ENCODE results near the gene BTRC. TPM values are rescaled to one million over a fixed set of nuclear protein-coding genes. Genes with fewer than 3 reads are reported as not detected.

Gene BTRC
- total RNA-seq, 1 experiment from 2014 or later: 13.0 TPM

DNA sequence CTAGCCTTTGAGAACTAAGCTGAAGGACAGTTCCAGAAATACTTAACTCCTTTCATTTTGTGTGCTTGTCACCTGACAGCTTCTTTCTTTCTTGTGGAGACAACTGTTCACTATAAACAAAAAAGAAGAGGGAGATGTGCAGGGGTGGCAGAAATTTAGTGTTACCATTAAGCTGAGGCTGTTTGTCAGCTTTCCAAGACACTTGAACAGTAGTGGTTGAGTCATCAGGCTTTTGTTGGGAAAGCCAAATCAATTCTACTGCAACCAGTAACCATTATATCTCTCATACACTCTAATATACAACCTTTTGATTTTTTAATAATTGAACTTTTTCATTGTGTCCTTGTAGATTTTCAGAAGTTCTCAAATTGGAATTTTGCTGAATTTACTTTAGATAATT, 158.8 kb downstream of the BTRC start:
- Histone ChIP-seq H3K27me3 (ENCODE audit: control insufficient read depth, insufficient read depth, low read length) (no peaks in the 10 kb centered on the region), H3K36me3 (replicated peaks; ENCODE audit: control insufficient read depth, insufficient read depth, low read length) (no peaks in the 10 kb centered on the region), H3K4me3 (ENCODE audit: insufficient read depth, low read depth, low read length) (no peak overlapping the region)
- no peak for DNase-seq

DNA sequence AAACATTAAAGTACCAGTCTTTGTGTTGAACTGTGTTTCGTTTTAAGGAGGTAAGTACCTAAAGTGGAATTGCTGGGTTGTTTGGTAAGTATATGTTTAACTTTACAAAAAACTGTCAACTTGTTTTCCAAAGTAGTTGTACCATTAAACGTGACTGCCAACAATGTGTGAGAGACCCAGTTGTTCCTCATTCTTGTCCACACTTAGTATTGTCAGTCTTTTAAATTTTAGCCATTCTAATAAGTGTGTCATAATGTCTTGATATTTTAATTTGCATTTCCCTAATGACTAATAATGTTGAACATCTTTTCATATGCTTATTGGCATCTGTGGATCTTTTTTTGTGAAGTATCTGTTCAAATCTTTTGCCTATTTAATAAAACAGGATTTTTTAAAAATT, 159.8 kb downstream of the BTRC start:
- Histone ChIP-seq H3K36me3 (replicated peaks; ENCODE audit: control insufficient read depth, insufficient read depth, low read length) (no peaks in the 10 kb centered on the region), H3K27me3 (ENCODE audit: control insufficient read depth, insufficient read depth, low read length) (no peaks in the 10 kb centered on the region), H3K4me3 (ENCODE audit: insufficient read depth, low read depth, low read length) (no peak overlapping the region)
- DNase-seq: no peak

DNA sequence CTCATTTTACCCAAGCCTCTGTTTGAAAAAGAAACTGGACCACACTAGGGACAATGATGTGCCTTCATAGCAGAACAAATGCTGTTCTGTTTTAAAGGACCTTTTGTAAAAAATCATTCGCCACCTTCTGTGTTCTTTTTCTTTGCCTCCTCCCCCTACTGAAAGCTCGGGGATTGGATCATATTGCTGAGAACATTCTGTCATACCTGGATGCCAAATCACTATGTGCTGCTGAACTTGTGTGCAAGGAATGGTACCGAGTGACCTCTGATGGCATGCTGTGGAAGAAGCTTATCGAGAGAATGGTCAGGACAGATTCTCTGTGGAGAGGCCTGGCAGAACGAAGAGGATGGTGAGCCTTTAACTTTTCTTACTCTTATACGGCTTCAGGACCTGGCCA, 171.9 kb downstream of the BTRC start:
- H3K4me3 ChIP-seq (ENCODE audit: insufficient read depth, low read depth, low read length): no peak overlapping the region
- no peak for DNase-seq
- no peaks in the 10 kb centered on the region for H3K36me3 ChIP-seq (replicated peaks; ENCODE audit: control insufficient read depth, insufficient read depth, low read length)
- no peaks in the 10 kb centered on the region for H3K27me3 ChIP-seq (ENCODE audit: control insufficient read depth, insufficient read depth, low read length)

DNA sequence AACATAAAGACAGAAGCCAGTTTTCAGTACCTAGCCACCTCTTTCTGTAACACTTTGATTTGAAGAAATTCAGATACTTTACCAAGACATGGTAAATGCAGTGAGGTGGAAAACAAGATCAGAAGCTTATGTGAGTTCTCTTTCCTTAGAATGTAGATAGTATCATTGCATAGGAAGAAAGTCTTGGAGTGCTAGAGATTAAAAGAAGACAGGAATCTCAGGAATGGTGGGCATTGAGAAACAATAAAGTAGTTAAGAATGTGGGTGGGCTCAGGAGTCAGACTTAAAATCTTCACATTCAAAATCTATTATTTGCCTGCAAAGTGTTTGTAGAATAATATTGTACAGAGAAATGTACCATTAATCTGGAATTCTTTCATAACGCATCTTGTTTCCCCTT, 175.2 kb downstream of the BTRC start:
- Histone ChIP-seq H3K4me3 (ENCODE audit: insufficient read depth, low read depth, low read length) (no peak overlapping the region), H3K36me3 (replicated peaks; ENCODE audit: control insufficient read depth, insufficient read depth, low read length) (no peaks in the 10 kb centered on the region; the same call in 1 of the 2 replicates), H3K27me3 (ENCODE audit: control insufficient read depth, insufficient read depth, low read length) (no peaks in the 10 kb centered on the region)
- no peak for DNase-seq

DNA sequence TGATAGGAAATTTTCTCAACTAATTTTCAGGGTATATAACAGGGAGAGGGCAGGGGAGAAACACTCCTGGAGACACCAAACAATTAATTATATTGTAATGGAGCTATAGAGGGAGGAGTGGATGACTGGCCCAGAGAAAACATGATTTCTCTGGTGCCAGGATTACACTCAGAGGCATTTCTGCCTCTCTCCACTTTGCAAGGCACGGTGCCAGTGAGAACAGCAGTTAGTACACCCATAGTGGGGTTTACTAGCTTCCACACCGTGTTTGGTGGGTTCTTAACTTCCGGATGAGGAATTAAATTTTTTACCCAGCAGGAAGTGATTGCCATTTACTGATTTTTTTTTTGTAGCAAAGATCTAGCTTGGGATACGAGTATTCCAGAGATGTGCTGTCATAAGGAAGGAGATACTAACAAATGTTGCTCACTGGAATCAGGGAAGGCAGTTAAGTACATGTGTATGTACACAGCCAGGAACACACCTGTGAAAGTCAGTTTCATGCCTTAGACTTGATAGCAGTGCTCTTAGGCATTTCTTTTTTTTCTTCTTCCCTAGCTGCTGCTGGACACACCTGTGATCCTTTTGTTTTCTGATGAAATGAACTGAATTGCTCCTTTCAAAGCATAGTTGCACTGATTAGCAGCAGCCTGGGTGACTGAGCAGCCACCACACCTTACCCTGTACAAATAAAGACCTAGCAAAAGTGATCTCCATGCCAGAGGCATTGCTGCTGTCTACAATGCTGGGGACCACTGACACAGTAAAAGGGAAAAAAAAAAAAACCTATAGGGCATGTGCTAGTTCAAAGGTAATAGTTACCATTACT, 176.0 kb downstream of the BTRC start:
- no peaks in the 10 kb centered on the region for H3K27me3 ChIP-seq (ENCODE audit: control insufficient read depth, insufficient read depth, low read length)
- DNase-seq: no peak
- H3K36me3 ChIP-seq (replicated peaks; ENCODE audit: control insufficient read depth, insufficient read depth, low read length): no peaks in the 10 kb centered on the region; the same call in none of the 2 replicates
- no peak overlapping the region for H3K4me3 ChIP-seq (ENCODE audit: insufficient read depth, low read depth, low read length)

DNA sequence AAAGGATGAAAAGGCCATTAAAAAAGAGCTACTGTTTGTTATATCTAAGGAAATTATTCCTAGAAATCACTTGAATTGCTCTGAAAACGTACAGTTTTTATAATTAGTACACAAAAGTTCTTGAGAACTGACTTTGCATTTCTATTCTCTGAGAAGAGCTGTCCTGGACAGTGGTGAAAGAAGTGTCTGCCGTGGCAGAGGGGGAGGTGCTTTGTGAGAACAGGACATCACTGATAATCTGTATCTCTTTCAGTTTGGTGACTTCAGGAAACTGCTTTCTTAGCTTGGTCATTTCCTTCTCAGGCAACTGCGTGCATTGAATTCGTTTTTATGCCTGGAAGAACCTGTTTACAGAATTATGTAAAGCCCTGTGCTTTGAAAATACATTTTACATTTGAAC, 182.0 kb downstream of the BTRC start:
- Histone ChIP-seq H3K36me3 (replicated peaks; ENCODE audit: control insufficient read depth, insufficient read depth, low read length) (no peaks in the 10 kb centered on the region; the same call in none of the 2 replicates), H3K4me3 (ENCODE audit: insufficient read depth, low read depth, low read length) (no peak overlapping the region), H3K27me3 (ENCODE audit: control insufficient read depth, insufficient read depth, low read length) (no peaks in the 10 kb centered on the region)
- DNase-seq: no peak

DNA sequence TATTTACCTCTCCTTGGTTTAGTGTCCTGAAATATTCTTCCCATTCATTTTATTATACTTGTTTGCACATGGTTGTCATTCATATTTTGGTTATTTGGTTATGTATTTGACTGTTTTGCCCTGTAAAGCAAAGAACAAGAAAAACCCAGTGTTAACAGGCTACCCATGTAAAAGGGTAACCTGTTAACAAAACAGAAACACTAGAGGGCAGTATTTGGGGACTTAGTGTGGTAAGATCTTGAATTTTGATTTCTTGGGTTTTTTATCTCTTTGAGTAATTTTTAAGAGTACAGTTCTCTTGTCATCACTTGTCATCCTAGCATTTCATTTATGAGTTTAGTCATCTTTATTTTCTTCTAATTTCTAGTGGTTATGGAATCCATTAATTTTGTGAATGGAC, 182.8 kb downstream of the BTRC start:
- Histone ChIP-seq H3K4me3 (ENCODE audit: insufficient read depth, low read depth, low read length) (no peak overlapping the region), H3K27me3 (ENCODE audit: control insufficient read depth, insufficient read depth, low read length) (no peaks in the 10 kb centered on the region), H3K36me3 (replicated peaks; ENCODE audit: control insufficient read depth, insufficient read depth, low read length) (no peaks in the 10 kb centered on the region; the same call in none of the 2 replicates)
- DNase-seq: peak; percentile 60

DNA sequence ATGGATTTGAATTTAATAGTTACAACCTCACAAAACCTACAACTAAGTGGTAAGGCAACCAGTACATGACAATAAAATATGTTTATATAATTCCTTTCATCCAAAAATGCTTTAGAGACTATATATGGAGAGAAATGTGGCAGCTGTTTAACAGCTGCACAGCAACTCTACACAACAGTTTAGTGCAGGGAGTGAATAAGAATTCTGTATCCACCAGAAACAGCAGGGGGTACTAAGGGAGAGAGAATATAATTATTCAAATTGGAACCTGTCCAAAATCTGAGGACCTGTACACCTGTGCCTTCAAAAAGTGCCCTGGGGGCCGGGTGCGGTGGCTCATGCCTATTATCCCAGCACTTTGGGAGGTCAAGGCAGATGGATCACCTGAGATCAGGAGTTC, 184.5 kb downstream of the BTRC start:
- Histone ChIP-seq H3K36me3 (replicated peaks; ENCODE audit: control insufficient read depth, insufficient read depth, low read length) (no peaks in the 10 kb centered on the region; the same call in 1 of the 2 replicates), H3K27me3 (ENCODE audit: control insufficient read depth, insufficient read depth, low read length) (no peaks in the 10 kb centered on the region), H3K4me3 (ENCODE audit: insufficient read depth, low read depth, low read length) (no peak overlapping the region)
- DNase-seq: no peak

DNA sequence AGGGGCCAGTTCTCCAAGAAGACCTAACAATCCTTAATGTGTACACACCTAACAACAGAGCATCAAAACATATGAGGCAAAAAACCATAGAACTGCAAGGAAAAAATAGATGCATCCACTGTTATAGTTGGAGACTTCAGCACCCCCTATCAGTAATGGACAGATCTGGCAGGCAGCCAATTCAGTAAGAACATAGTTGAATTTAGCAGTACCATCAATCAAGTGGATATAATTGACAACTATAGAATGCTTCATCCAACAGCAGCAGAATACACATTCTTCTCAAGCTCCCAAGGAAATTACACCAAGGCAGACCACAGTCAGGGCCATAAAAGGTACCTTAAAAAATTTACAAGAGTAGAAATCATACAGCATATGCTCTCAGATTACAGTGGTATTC, 191.9 kb downstream of the BTRC start:
- Histone ChIP-seq H3K4me3 (ENCODE audit: insufficient read depth, low read depth, low read length) (no peak overlapping the region), H3K27me3 (ENCODE audit: control insufficient read depth, insufficient read depth, low read length) (no peaks in the 10 kb centered on the region), H3K36me3 (replicated peaks; ENCODE audit: control insufficient read depth, insufficient read depth, low read length) (no peaks in the 10 kb centered on the region)
- DNase-seq: no peak

DNA sequence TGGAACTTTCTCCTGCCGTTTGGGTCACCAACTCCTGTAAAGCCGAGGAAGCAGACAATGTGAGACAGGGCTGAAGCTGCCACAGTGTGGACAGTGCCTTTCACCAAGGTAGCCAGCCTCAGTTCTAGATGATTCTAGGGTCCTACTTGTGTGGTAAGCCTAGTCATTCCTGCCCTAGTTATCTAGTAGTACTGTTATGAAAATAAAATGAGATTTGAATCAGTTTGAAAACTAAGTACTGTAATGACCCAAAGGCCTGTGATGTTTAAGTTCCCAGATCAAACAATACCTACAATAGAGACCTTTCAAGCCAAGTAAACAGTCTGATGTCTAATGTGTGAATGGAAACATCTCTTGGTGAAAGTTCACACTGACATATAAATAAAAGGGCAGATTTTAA, 197.0 kb downstream of the BTRC start:
- no peak for DNase-seq

DNA sequence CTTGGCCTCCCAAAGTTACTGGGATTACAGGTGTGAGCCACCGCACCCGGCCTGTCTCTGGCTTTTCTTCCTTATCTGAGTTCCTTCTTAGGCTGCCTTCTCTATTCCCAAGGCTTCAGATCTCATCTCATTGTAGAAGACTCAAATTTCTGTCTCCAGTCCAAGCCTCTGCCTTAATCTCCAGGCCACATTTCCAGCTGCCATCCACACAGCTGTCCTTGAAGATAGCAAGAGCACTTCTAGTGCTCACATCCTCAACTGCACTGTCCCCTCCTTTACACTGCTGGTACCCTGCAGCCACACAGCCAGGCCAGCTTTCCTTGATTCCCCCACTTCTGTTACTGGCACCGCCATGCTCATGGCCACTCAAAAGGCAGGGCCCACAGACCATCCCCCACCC, 198.5 kb downstream of the BTRC start:
- no peak for DNase-seq
- Histone ChIP-seq H3K4me3 (ENCODE audit: insufficient read depth, low read depth, low read length) (no peak overlapping the region), H3K27me3 (ENCODE audit: control insufficient read depth, insufficient read depth, low read length) (no peaks in the 10 kb centered on the region), H3K36me3 (replicated peaks; ENCODE audit: control insufficient read depth, insufficient read depth, low read length) (peaks cover 2% of the 10 kb centered on the region; the same call in 1 of the 2 replicates)

More for the DNA sequence above, 197.0 kb downstream of the BTRC start:
- H3K4me3 ChIP-seq (ENCODE audit: insufficient read depth, low read depth, low read length): no peak overlapping the region
- H3K36me3 ChIP-seq (replicated peaks; ENCODE audit: control insufficient read depth, insufficient read depth, low read length): peaks cover 2% of the 10 kb centered on the region; the same call in 1 of the 2 replicates
- no peaks in the 10 kb centered on the region for H3K27me3 ChIP-seq (ENCODE audit: control insufficient read depth, insufficient read depth, low read length)

DNA sequence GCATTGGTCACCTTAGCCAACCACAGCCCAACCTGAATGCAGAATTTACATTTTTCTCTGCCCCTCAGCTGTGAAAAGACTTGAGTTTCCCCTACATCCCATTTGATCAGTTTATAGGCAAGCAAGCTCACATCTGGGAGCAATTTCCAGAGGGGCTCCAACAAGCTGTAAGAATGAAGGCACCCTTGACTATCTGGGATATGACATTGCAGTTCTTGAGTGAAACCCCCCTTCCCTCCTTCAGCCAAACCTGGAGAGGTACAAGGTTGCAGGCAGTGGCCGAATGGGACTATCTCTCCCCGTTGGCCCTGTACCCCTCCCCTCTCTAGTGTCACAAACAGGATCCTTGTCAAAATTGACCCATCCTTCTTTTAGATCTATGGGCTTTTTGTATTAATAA, 203.6 kb downstream of the BTRC start:
- H3K4me3 ChIP-seq (ENCODE audit: insufficient read depth, low read depth, low read length): no peak overlapping the region
- DNase-seq: no peak
- peaks cover under 1% of the 10 kb centered on the region; the same call in 1 of the 2 replicates for H3K36me3 ChIP-seq (replicated peaks; ENCODE audit: control insufficient read depth, insufficient read depth, low read length)
- no peaks in the 10 kb centered on the region for H3K27me3 ChIP-seq (ENCODE audit: control insufficient read depth, insufficient read depth, low read length)

DNA sequence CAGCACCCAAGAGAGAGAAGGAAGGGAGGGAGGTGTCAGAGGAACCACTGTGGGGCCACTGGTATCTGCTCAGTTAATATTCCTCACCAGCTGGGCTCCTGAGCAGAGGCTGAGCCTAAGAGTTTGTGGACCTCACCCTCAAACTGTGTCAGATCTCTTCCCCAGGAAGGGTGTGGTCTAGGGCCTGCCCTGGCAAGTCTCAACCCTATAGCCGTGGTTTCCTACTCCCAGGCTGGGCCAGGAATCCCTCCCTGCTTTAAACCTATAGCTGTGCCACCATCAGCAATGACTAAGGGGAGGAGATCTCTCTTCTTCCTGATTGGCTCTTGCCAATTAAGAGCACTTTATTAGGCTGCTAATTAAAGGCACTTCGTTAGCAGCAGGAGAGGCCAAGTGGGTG, 204.2 kb downstream of the BTRC start:
- peak; percentile 44 for DNase-seq
- H3K36me3 ChIP-seq (replicated peaks; ENCODE audit: control insufficient read depth, insufficient read depth, low read length): no peaks in the 10 kb centered on the region; the same call in 1 of the 2 replicates
- H3K27me3 ChIP-seq (ENCODE audit: control insufficient read depth, insufficient read depth, low read length): no peaks in the 10 kb centered on the region
- no peak overlapping the region for H3K4me3 ChIP-seq (ENCODE audit: insufficient read depth, low read depth, low read length)

DNA sequence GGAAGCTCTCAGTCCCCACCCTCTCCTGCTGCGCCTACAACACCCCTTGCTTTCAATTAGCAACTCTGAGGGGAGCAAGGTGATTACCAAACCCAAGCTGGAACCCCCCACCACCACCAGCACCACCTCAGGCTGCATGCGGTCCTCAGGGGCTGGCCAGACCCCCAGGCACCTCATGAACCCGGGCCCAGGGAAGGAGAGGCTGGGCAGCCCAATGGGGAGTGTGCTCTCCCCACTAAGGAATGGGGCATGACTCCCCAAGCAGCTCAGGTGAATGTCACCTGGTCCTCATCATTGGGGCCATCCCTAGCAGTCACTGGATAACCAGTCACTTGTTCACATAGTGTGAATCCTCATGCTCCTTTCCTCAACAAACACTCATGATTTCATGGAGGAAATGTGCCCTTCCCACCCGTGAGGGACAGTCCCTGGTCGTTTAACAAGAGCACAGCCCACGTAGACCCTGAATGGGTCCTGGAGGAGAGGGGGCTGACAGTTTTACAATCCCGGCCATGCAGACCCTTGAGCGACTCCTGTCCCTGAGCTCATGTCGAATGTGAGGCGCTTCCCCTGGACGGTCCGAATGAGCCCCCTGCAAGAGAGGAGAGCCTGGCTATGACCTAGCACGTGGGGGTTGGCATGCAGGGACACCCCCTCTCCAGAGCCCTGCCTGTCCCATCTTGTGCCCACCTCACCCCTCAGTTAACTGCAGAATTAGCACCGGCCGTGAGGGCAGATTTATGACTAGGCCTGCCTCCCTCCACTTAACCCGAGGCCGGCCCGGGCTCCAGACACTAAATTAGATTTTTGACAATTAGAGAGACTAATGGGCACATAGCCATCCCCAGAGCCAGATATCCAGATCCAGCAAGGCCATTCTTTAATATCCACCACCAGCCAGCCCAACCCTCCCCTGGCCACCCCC, 205.0 kb downstream of the BTRC start:
- Histone ChIP-seq H3K36me3 (replicated peaks; ENCODE audit: control insufficient read depth, insufficient read depth, low read length) (no peaks in the 10 kb centered on the region; the same call in 1 of the 2 replicates), H3K4me3 (ENCODE audit: insufficient read depth, low read depth, low read length) (no peak overlapping the region), H3K27me3 (ENCODE audit: control insufficient read depth, insufficient read depth, low read length) (no peaks in the 10 kb centered on the region)
- peak; percentile 42 for DNase-seq
